SH-SY5Y (cell line): ENCODE results near the gene EEFSEC.

ENCODE experiments used
- GATA2 ChIP-seq: IDR thresholded peaks from 2 replicates; pipeline ENCODE4 v1.6.1; 2011; ENCODE audit warnings: mild to moderate bottlenecking, low read depth, low read length
- GATA3 ChIP-seq: IDR thresholded peaks from 2 replicates; pipeline ENCODE4 v1.6.1; 2011; ENCODE audit warnings: low read depth, mild to moderate bottlenecking, low read length, moderate library complexity

GRCh38 chr3:128160661-128161060 lies 7.4 kb downstream of the EEFSEC start:
- TF ChIP-seq GATA3 (no peak), GATA2 (no peak)
